ENCODE data around the gene MAML3. TPM values are rescaled to one million over a fixed set of nuclear protein-coding genes. Genes with fewer than 3 reads are reported as not detected.
A peak's percentile ranks its signal among the peaks of the same experiment; 100 is the strongest.

MAML3 gene
- polyA plus RNA-seq, 2 donors = 3.7 to 3.8 TPM

GRCh38 chr4:139824882-139825522 lies 329.0 kb downstream of the MAML3 start:
- H3K27me3 ChIP-seq (ENCODE audit: control insufficient read depth in 1 of 2, insufficient read depth in 2 of 2, low read length in 2 of 2) = no peaks in the 10 kb centered on the region
- peaks cover 0 to 2% of the 10 kb centered on the region in 2 donors for H3K9me3 ChIP-seq (ENCODE audit: control insufficient read depth in 2 of 2, insufficient read depth in 1 of 2, low read depth in 1 of 2, low read length in 1 of 2)
- 78 to 81% methylated on average over 9 of the region's 9 CpGs for WGBS, 2 donors
- no peaks in the 10 kb centered on the region for H3K36me3 ChIP-seq (ENCODE audit: control insufficient read depth in 2 of 2, insufficient read depth in 2 of 2, low read length in 1 of 2)
- H3K4me3 ChIP-seq (ENCODE audit: low read depth in 1 of 2, low read length in 2 of 2) = no peak overlapping the region
- H3K4me1 ChIP-seq (ENCODE audit: control insufficient read depth in 2 of 2, insufficient read depth in 2 of 2, low read length in 1 of 2) = no peaks in the 10 kb centered on the region
- H3K27ac ChIP-seq (ENCODE audit: low read depth in 2 of 2, low read length in 1 of 2) = no peak overlapping the region

- 86 to 89% methylated on average over 5 of the region's 5 CpGs for WGBS, 2 donors
Observed at GRCh38 chr4:139823746-139824145, 330.2 kb downstream of the MAML3 start.

DNA sequence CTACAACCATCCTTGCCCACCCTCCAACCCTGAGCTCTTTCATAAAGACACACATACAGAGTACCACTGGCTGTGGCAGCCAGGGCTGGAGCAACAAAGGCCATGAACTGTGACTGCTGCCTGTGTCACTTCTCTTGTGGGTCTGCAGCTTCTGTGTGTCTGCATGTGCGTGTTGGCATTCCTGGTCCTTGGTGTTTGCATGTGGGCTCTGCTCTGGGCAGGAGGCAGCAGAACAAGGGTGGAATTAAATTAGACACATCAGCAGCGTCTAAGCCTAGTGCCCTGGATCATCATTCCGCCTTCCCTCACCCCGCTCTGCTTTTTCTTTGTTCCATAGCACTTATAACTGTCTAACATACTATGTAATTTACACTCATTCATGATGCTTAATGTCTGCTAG lies 330.6 kb downstream of the MAML3 start:
- Histone ChIP-seq H3K27ac (ENCODE audit: low read depth in 2 of 2, low read length in 1 of 2) (no peak overlapping the region), H3K36me3 (ENCODE audit: control insufficient read depth in 2 of 2, insufficient read depth in 2 of 2, low read length in 1 of 2) (no peaks in the 10 kb centered on the region), H3K4me1 (ENCODE audit: control insufficient read depth in 2 of 2, insufficient read depth in 2 of 2, low read length in 1 of 2) (no peaks in the 10 kb centered on the region), H3K4me3 (ENCODE audit: low read depth in 1 of 2, low read length in 2 of 2) (no peak overlapping the region), H3K9me3 (ENCODE audit: control insufficient read depth in 2 of 2, insufficient read depth in 1 of 2, low read depth in 1 of 2, low read length in 1 of 2) (peaks cover 0 to 2% of the 10 kb centered on the region in 2 donors), H3K27me3 (ENCODE audit: control insufficient read depth in 1 of 2, insufficient read depth in 2 of 2, low read length in 2 of 2) (no peaks in the 10 kb centered on the region)
- 87 to 96% methylated on average over 4 of the region's 4 CpGs for WGBS, 2 donors

More at GRCh38 chr4:139823746-139824145, 330.2 kb downstream of the MAML3 start:
- H3K9me3 ChIP-seq (ENCODE audit: control insufficient read depth in 2 of 2, insufficient read depth in 1 of 2, low read depth in 1 of 2, low read length in 1 of 2) = peaks cover 0 to 2% of the 10 kb centered on the region in 2 donors
- H3K36me3 ChIP-seq (ENCODE audit: control insufficient read depth in 2 of 2, insufficient read depth in 2 of 2, low read length in 1 of 2) = no peaks in the 10 kb centered on the region
- H3K4me1 ChIP-seq (ENCODE audit: control insufficient read depth in 2 of 2, insufficient read depth in 2 of 2, low read length in 1 of 2) = no peaks in the 10 kb centered on the region
- H3K27me3 ChIP-seq (ENCODE audit: control insufficient read depth in 1 of 2, insufficient read depth in 2 of 2, low read length in 2 of 2) = no peaks in the 10 kb centered on the region
- no peak overlapping the region for H3K4me3 ChIP-seq (ENCODE audit: low read depth in 1 of 2, low read length in 2 of 2)
- H3K27ac ChIP-seq (ENCODE audit: low read depth in 2 of 2, low read length in 1 of 2) = no peak overlapping the region

- 91 to 95% methylated on average over 4 of the region's 4 CpGs for WGBS, 2 donors
- Histone ChIP-seq H3K9me3 (ENCODE audit: control insufficient read depth in 2 of 2, insufficient read depth in 1 of 2, low read depth in 1 of 2, low read length in 1 of 2) (peaks cover 0 to 2% of the 10 kb centered on the region in 2 donors), H3K4me3 (ENCODE audit: low read depth in 1 of 2, low read length in 2 of 2) (no peak overlapping the region), H3K4me1 (ENCODE audit: control insufficient read depth in 2 of 2, insufficient read depth in 2 of 2, low read length in 1 of 2) (peaks cover 0 to 5% of the 10 kb centered on the region in 2 donors), H3K27ac (ENCODE audit: low read depth in 2 of 2, low read length in 1 of 2) (no peak overlapping the region), H3K36me3 (ENCODE audit: control insufficient read depth in 2 of 2, insufficient read depth in 2 of 2, low read length in 1 of 2) (no peaks in the 10 kb centered on the region), H3K27me3 (ENCODE audit: control insufficient read depth in 1 of 2, insufficient read depth in 2 of 2, low read length in 2 of 2) (no peaks in the 10 kb centered on the region)
Observed at GRCh38 chr4:139822391-139822790, 331.6 kb downstream of the MAML3 start.

DNA sequence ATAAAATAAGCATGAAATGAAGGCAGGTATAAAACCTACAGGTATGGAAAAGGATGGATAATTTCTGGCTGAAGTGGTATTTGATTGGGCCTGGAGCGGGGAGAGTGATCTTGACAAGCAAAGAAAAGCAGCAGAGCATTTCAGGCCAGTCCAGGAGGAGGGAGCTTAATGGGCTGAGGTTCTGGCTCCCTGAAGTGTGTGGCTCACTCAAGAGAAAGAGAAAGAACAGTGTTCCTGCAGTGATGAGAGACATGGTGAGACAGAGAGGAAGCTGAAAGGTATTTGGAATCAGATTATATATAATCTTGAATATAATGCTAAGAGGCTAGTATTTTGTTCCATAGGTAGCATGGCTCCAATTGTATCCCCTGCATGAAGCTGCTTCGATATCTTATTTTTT lies 334.9 kb downstream of the MAML3 start:
- peaks cover 0 to 2% of the 10 kb centered on the region in 2 donors for H3K9me3 ChIP-seq (ENCODE audit: control insufficient read depth in 2 of 2, insufficient read depth in 1 of 2, low read depth in 1 of 2, low read length in 1 of 2)
- no peak overlapping the region for H3K27ac ChIP-seq (ENCODE audit: low read depth in 2 of 2, low read length in 1 of 2)
- no peak overlapping the region for H3K4me3 ChIP-seq (ENCODE audit: low read depth in 1 of 2, low read length in 2 of 2)
- no peaks in the 10 kb centered on the region for H3K36me3 ChIP-seq (ENCODE audit: control insufficient read depth in 2 of 2, insufficient read depth in 2 of 2, low read length in 1 of 2)
- H3K27me3 ChIP-seq (ENCODE audit: control insufficient read depth in 1 of 2, insufficient read depth in 2 of 2, low read length in 2 of 2) = no peaks in the 10 kb centered on the region
- H3K4me1 ChIP-seq (ENCODE audit: control insufficient read depth in 2 of 2, insufficient read depth in 2 of 2, low read length in 1 of 2) = peaks cover 0 to 10% of the 10 kb centered on the region in 2 donors
- WGBS, 2 donors = 93 to 96% methylated on average over 2 of the region's 2 CpGs

DNA sequence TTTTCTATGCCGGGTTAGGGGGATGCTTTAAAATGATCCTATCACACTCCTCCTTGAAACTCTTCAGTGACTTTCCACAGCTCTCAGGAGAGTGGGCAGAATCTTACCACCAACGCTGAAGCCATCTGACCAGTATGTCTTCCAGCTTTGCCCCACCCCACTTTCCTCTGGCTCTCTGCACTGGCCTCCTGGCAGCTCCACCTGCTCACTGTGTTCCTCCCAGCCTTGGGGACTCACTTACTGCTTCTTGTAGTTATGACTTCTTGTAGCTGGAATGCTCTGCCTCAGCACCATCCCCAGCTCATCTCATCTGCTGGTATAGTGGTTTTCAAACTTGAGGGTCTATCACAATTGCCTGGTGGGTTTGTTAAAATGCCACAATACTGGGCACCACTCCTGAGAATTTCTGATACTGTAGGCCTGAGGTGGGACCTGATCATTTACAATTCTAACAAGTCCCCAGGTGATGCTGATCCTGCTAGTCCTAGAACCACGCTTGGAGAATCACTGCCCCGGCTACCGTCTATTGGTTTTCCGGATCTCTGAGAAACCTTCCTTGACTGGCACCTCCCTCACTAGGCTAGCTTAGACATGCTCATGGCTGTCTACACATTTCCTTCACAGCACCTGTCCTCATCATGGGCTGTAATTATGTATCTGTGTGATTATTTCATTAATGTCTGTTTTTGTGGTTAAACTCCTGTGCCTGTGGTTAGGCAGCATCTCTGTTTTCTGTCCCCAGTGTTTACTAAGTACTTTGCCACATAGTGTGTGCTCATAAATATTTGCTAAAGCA lies 336.1 kb downstream of the MAML3 start:
- no peaks in the 10 kb centered on the region for H3K36me3 ChIP-seq (ENCODE audit: control insufficient read depth in 2 of 2, insufficient read depth in 2 of 2, low read length in 1 of 2)
- H3K27ac ChIP-seq (ENCODE audit: low read depth in 2 of 2, low read length in 1 of 2) = no peak overlapping the region
- H3K27me3 ChIP-seq (ENCODE audit: control insufficient read depth in 1 of 2, insufficient read depth in 2 of 2, low read length in 2 of 2) = no peaks in the 10 kb centered on the region
- H3K9me3 ChIP-seq (ENCODE audit: control insufficient read depth in 2 of 2, insufficient read depth in 1 of 2, low read depth in 1 of 2, low read length in 1 of 2) = no peaks in the 10 kb centered on the region
- no peak overlapping the region for H3K4me3 ChIP-seq (ENCODE audit: low read depth in 1 of 2, low read length in 2 of 2)
- 61 to 65% methylated on average over 6 of the region's 6 CpGs for WGBS, 2 donors
- peaks cover 0 to 10% of the 10 kb centered on the region in 2 donors for H3K4me1 ChIP-seq (ENCODE audit: control insufficient read depth in 2 of 2, insufficient read depth in 2 of 2, low read length in 1 of 2)

GRCh38 chr4:139816856-139817255 lies 337.1 kb downstream of the MAML3 start:
- no peak overlapping the region for H3K4me3 ChIP-seq (ENCODE audit: low read depth in 1 of 2, low read length in 2 of 2)
- no peaks in the 10 kb centered on the region for H3K36me3 ChIP-seq (ENCODE audit: control insufficient read depth in 2 of 2, insufficient read depth in 2 of 2, low read length in 1 of 2)
- H3K9me3 ChIP-seq (ENCODE audit: control insufficient read depth in 2 of 2, insufficient read depth in 1 of 2, low read depth in 1 of 2, low read length in 1 of 2) = no peaks in the 10 kb centered on the region
- 97% methylated on average over 3 of the region's 3 CpGs for WGBS, 2 donors
- H3K27ac ChIP-seq (ENCODE audit: low read depth in 2 of 2, low read length in 1 of 2) = no peak overlapping the region
- H3K4me1 ChIP-seq (ENCODE audit: control insufficient read depth in 2 of 2, insufficient read depth in 2 of 2, low read length in 1 of 2) = peaks cover 0 to 10% of the 10 kb centered on the region in 2 donors
- H3K27me3 ChIP-seq (ENCODE audit: control insufficient read depth in 1 of 2, insufficient read depth in 2 of 2, low read length in 2 of 2) = no peaks in the 10 kb centered on the region

GRCh38 chr4:139815778-139816601 lies 338.0 kb downstream of the MAML3 start:
- H3K4me3 ChIP-seq (ENCODE audit: low read depth in 1 of 2, low read length in 2 of 2) = peak overlapping the region in 1 of 2 donors; percentile 18
- H3K27me3 ChIP-seq (ENCODE audit: control insufficient read depth in 1 of 2, insufficient read depth in 2 of 2, low read length in 2 of 2) = no peaks in the 10 kb centered on the region
- H3K4me1 ChIP-seq (ENCODE audit: control insufficient read depth in 2 of 2, insufficient read depth in 2 of 2, low read length in 1 of 2) = peaks cover 0 to 10% of the 10 kb centered on the region in 2 donors
- no peaks in the 10 kb centered on the region for H3K36me3 ChIP-seq (ENCODE audit: control insufficient read depth in 2 of 2, insufficient read depth in 2 of 2, low read length in 1 of 2)
- H3K27ac ChIP-seq (ENCODE audit: low read depth in 2 of 2, low read length in 1 of 2) = peak overlapping the region; percentile 45 to 54
- 52 to 61% methylated on average over 24 of the region's 24 CpGs for WGBS, 2 donors
- H3K9me3 ChIP-seq (ENCODE audit: control insufficient read depth in 2 of 2, insufficient read depth in 1 of 2, low read depth in 1 of 2, low read length in 1 of 2) = no peaks in the 10 kb centered on the region

- no peaks in the 10 kb centered on the region for H3K36me3 ChIP-seq (ENCODE audit: control insufficient read depth in 2 of 2, insufficient read depth in 2 of 2, low read length in 1 of 2)
- no peak overlapping the region for H3K4me3 ChIP-seq (ENCODE audit: low read depth in 1 of 2, low read length in 2 of 2)
- 34% methylated on average over 8 of the region's 8 CpGs for WGBS, 2 donors
- no peaks in the 10 kb centered on the region for H3K9me3 ChIP-seq (ENCODE audit: control insufficient read depth in 2 of 2, insufficient read depth in 1 of 2, low read depth in 1 of 2, low read length in 1 of 2)
- H3K4me1 ChIP-seq (ENCODE audit: control insufficient read depth in 2 of 2, insufficient read depth in 2 of 2, low read length in 1 of 2) = peaks cover under 1 to 10% of the 10 kb centered on the region in 2 donors
- peak overlapping the region; percentile 10 to 75 for H3K27ac ChIP-seq (ENCODE audit: low read depth in 2 of 2, low read length in 1 of 2)
- no peaks in the 10 kb centered on the region for H3K27me3 ChIP-seq (ENCODE audit: control insufficient read depth in 1 of 2, insufficient read depth in 2 of 2, low read length in 2 of 2)
Observed at GRCh38 chr4:139814323-139815015, 339.5 kb downstream of the MAML3 start.
